HG02763 (cell line): ENCODE measurements around the gene MKLN1.
"Not testable (repeated sequence)": the region's sequence is repeated elsewhere in the genome, so short reads cannot be mapped to it uniquely, and the experiment has no call there.

ENCODE experiments used
- ATAC-seq: cut with Tn5 transposase; IDR thresholded peaks from one replicate; pipeline ENCODE4 v1.9.1; 2021; ENCODE audit warnings: mild to moderate bottlenecking, moderate library complexity; ENCODE audit not compliant: unreplicated experiment

MKLN1 gene

DNA sequence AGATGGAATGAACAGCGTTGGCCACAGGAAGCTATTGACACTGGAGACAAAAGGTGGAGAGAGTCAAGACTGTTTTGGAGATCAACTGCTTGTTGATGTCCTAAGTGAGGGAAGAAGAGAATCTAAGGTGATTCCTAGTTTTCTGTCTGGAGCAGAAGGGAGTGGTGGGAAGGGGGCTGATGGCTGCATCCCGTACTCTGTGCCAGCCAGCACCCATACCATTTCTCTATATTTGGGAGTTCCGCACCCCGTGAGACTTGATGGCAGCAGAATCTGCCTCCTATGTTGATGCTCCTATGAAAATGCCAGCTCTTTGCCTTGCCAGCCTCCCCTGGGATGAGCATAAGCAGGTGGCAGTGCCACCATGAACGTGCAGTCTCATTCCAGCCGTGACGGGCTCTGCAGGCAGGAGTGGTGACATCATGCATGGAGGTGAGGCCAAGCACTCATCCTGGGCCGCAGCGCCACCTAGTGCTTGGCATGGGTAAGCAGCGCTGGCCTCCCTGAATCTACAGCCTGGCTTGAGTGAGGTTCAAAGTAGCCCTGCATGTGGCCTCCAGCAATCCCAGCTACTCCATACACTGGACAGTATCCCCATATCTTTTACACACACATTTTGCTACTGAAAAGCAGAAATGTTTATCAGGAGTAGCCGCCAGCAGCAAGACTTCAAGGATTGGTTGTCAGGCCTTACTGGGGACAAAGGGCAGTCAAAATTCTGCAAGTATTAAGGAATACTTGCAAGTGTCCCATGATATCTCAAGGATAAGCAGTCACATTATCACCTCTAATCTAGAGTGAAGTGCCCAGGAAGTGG, 185.8 kb downstream of the MKLN1 start:
- peak; percentile 89 for ATAC-seq

DNA sequence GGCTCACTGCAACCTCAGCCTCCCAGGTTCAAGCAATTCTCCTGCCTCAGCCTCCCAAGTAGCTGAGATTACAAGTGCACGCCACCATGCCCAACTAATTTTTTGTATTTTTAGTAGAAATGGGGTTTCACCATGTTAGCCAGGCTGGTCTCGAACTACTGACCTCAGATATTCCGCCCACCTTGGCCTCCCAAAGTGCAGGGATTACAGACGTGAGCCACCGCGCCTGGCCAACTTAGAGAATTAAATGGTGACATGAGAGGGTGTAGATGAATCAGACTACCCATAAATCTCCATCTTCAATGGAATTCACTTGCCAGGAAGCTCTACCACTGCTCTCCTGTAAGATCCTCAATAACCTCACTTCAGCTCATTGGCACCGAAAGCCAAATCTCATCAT, 187.8 kb downstream of the MKLN1 start:
- ATAC-seq = not testable (repeated sequence)

DNA sequence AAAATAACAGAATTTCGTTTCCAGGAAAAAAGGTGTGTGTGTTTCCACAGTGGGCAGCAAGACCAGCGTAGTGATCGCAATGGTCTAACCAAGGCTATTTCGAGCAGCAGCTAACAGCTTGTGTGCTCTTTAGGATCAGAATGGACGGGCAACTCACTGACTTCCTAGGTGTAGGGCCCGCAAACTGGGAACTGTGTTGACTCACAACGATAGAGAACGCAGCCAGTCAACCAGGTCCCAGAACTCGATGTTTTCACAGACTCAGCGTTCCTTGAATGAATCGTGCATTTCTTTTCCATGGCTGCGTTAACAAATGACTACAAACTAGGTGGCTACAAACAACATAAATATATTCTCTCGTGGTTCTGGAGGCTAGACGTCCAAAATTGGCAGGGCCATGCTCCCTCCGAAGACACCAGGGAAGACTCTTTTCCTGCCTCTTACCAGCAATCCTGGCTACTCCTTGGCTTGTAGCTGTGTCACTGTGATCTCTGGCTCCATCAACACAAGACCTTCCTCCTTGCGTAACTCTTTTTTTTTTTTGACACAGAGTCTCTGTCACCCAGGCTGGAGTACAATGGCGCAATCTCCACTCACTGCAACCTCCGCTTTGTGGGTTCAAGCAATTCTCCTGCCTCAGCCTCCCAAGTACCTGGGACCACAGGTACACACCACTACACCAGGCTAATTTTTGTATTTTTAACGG, 189.7 kb downstream of the MKLN1 start:
- no peak for ATAC-seq

DNA sequence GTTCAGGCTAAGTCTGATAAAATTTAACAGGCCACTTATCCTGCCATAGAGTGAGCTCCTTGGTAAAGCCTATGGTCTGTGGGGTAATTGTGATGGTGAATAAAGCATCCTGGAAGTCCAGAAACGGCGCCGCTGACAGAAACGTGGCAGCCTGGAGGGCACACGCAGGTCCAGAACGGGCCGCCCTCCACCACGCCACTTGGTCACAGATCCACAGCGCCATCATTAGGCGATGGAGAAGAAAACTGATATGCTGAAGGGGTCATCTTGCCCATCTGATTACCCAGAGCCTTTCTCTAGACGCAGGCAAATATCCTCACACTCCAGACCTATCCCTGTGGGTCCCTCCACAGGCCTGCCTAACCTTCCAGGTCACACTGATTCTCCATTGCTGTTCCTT, 190.9 kb downstream of the MKLN1 start:
- ATAC-seq = no peak

DNA sequence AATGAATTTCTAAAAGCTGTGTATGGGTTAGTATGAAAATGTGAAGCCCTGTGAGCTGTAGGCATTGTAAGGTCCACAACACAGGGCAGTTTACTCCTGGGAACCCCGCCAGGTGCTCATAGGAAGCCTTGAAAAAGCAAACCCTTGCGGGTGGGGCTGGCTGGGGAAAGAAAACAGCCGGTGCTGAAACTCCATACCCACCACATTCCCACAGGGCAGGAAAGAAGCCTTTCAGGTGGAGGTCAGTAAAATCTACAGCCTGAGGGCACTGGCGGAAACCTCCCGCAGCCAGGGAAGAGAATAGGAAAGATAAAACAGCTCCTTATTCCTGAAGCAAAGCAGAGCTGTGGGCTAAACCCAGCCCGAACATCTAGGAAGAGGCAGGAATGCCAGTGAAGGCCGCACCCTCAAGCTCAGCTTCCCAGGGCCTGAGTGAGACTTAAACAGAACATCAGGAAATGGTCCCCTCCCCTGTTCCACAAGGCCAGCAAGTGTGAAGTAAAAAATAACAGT, 194.0 kb downstream of the MKLN1 start:
- no peak for ATAC-seq

DNA sequence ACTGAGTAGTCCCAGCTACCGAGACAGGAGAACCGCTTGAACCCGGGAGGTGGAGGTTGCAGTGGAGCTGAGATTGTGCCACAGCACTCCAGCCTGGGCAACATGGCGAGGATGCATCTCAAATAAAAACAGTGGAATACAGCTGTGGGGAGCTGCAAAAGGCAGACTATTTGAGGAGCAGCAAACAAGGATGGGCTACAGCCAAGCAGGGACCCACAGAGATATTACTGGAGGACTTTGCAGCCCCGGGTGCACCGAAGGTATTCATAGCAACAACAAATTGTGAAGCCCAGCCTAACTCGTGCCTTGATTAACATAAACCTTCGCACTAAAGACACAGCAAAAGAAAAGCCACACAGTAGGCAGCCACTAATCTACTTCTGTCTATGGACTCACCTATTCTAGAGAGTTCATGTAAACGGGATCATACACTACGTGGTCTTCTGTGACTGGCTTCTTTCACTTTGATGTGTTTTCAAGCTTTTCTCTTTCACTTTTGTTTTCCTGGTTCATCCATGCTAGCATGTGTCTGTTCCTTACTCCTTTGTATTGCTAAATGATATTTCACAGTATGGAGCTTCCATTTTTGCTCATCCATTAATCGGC, 194.8 kb downstream of the MKLN1 start:
- no peak for ATAC-seq

DNA sequence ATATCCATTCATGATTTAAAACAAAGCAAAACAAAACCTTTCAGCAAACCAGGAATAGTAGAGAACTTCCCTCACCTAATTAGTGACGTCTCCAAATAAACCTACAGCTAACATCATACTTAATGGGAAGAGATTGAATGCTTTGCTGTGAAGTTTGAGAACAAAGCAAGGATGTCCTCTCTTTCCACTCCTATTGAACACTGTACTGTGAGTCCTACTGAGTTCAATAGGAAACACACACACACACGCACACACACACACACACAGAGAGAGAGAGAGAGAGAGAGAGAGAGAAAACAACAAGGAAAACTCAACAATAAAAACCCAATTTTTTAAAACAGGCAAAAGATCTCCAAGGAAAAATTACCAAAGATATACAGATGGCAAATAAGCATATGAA, 196.4 kb downstream of the MKLN1 start:
- ATAC-seq = no peak

DNA sequence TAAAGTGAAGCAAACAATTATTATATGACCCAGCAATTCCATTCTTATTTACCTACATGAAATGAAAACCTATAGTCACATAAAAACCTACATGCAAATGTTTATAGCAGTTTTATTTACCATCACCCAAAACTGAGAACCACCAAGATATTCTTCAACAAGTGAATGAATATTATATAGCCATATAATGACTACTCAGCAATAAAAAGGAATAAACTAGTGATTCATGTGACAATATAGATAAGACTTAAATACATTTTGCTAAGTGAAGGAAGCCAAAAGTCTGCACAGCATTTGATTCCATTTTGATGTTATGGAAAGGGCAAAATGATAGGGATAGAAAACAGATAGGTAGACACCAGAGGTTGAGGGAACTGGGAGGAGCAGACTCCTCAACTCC, 197.0 kb downstream of the MKLN1 start:
- ATAC-seq = no peak

DNA sequence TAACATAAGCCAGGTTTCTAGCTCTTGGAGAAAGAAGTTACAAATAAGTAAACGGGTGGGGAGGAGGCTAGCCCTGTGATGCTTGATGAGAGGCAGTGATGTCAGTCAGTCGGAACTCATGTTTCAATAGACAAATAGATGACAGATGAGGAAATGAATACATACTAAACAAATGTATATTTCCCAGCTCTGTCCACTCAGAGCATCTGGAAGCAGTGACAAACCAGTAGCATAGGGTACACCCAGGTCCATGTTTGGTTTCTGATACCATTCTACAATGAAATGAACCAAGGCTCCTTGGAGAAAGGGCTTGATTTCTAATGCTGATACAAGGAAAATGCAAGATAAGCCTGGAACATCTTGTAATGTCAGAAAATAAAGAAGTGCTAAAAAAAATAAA, 198.1 kb downstream of the MKLN1 start:
- no peak for ATAC-seq

DNA sequence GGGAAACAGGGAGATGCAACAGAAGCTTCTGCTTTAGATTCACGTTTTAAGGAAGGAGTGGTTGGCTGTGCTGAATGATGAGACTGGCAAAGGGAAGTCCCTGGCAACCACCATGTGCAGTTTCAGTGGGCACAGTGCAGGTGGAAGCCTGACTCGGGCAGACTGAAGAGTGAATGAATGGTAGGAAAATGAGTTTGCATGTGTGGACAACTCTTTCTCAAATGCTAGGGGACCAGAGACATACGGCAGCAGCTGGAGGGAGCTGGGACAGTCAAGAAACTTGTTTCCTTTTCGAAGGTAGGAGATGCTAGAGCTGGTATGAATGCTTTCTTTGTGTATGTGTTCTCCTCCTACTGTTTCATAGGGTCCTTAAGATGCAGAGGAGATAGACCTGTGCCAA, 199.8 kb downstream of the MKLN1 start:
- no peak for ATAC-seq

DNA sequence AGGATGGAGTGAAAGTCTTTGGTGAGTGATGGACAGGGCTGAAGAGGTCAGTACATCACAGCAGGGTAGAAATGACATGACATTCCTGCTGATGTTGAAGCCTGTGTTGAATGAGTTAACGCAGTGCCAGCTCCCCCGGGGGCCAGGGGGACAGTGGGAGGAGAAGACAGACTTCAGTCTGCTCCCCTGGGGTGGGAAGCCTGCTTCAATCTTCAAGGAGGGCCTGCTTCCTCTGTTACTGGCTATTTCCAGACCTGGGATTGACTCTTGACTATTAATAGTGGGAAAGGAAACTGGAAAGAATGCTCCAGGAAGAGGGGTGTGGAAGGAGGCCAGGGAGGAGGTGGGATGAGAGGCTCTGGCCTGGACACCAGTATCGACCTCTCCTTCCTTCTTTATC, 201.5 kb downstream of the MKLN1 start:
- no peak for ATAC-seq

DNA sequence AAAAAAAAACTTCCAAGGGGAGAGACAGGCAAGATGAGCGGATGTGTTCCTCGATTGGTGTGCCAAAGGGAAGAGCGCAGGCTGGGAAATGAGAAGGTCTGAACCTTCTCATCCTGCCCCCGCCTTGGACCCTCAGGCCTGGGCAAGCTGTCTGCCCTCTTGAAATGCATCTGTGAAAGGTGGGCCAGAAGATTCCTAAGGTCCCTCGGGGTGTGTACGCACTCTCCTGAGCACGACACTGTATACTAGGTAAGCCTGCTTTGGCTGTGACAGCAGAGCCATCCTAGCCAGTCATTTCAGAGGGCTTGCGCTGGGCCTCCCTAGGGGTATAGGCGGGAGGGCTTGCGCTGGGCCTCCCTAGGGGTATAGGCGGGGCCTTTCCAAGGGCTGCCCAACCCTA, 201.9 kb downstream of the MKLN1 start:
- no peak for ATAC-seq

DNA sequence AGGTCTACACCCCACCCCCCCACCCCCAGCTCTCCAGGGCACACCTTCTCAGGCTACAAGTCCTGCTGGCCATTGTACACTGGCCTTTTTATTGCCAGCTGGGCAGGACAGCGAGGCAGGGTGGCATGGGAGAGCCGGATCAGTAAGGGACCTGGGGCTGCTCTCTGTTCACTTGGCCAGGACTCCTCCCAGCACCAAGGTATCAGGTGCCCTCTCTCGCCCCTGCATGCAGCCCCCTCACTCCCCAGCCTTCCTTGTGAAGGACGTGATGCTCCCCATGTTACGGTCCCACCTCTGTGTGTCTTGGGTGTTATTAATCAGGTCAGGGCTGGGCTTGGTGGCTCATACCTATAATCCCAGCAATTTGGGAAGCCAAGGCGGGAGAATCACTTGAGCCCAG, 202.5 kb downstream of the MKLN1 start:
- no peak for ATAC-seq

DNA sequence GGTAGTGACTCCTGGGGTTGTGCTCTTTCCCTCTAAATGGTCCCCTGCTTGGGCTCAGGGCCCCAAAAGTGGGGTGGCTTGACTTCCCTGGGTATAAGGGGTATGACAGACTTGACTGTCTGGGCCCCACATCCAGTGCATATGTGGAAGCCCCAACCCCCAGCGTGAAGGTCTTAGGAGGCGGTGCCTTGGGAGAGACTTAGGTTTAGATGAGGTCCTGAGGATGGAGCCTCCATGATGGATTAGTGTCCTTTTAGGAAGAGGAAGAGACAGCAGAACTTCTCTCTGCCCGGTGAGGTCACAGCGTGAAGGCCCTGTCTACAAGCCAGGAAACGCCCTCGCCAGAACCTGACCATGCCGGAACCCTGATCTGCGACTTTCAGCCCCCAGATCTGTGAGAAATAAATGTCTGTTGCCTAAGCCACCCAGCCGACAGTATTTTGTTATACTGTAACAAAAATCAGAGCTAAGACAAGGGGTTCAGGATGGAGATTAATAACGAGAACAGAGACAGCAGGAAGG, 205.0 kb downstream of the MKLN1 start:
- no peak for ATAC-seq

DNA sequence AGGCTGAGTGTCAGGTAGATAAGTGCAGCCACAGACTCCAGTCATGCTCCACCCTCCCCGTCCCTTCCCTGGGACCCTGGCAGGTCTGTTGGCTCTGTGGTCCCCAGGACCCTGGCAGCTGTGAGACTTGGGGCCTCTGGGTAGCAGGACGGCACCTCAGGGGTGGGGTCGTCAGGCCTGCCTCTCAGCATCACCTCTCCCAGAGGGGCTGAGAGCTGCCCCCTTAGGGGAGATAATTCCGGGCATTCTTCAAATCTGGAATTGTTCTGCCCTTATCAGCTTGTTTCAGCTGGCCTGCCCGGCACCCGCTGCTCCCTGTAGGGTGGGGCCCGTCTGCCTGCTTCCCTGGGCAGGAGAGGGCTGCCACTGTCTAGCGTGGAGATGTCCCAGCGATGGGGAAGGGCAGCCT, 205.5 kb downstream of the MKLN1 start:
- ATAC-seq = no peak

DNA sequence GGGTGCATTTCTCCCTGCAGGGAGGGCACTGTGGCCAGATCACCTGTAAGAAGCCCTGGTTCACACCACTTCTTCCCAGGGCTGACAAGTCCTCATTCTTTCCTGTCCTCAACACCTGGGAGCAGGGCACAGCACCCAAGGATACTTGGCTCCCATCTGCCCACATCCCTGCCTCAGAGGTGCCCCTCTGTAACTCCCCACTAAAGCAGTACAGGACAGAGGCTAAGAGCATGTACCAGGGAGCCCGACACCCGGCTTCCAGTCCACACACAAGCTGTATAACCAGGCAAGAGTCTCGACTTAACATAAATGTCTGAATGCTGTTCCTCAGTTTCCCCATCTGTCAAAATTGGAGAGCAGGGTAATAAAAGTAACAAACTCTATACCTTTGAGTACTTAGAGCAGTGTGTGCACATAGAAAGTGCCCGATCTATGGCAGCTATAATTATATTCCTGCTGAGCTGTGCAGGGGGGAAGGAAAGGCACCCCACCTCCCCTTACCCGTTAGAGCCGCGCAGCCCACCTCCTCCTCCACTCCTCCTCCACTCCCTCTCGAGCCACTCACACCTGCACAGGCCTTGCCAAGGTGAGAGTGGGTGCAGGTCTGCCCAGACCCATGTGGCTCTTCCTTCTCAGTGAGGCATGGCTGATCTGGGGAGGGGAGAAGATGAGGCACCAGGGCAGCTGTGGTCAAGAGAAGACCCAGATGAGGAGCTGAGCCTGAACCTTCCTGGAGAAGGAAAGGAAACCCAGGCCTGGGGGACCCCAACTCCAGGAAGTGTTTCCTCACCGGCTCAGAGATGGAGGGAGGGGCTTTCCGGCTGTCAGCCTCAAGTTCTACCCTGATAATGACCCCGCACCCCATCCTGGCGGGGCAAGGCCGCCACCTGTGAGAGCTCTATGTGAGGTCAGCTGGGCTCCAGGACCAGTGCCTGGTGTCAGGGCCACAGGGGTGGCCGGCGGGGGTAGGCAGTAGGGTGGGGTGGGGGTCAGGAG, 206.2 kb downstream of the MKLN1 start:
- ATAC-seq = no peak

DNA sequence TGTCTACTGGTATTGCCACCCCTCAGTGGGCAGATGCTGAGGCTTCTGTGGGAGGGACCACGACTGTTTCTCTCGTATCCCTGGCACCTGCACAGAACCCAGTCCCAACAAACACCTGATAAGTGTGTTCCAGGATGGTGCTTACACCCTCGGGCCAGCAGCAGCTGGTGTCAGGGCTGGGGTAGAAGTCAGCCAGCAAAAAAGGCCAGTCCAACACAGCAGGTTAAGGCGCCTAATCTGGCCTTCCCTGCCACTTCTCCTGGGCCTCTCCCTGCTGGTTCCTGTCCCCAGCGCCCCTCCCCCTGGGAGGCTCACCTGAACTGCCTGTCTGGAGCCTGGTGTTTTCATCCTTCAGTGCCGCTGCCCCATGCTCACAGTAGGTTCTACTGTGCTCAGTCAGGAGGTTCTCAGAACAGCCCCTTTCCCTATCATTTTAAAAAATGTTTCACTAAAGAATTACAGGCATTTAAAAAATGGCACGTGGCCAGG, 208.7 kb downstream of the MKLN1 start:
- ATAC-seq = no peak

DNA sequence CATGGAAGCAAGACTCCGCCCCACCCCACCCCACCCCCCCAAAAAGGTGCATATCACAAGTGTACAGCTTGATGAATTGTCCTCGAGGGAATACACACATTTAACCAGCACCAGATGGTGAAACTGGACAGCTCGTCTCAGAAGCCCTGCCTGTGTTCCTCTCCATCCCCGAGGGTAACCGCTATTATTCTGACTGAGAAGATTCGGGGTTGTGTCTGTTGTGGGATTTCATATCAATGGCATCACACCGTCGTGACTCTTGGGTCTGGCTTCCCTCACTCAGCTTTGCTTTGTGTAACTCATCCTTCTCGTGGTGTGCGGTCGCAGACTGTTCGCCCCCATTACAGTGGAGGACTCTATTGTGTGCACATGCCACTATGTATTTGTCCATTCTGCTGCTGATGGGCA, 209.9 kb downstream of the MKLN1 start:
- ATAC-seq = no peak

DNA sequence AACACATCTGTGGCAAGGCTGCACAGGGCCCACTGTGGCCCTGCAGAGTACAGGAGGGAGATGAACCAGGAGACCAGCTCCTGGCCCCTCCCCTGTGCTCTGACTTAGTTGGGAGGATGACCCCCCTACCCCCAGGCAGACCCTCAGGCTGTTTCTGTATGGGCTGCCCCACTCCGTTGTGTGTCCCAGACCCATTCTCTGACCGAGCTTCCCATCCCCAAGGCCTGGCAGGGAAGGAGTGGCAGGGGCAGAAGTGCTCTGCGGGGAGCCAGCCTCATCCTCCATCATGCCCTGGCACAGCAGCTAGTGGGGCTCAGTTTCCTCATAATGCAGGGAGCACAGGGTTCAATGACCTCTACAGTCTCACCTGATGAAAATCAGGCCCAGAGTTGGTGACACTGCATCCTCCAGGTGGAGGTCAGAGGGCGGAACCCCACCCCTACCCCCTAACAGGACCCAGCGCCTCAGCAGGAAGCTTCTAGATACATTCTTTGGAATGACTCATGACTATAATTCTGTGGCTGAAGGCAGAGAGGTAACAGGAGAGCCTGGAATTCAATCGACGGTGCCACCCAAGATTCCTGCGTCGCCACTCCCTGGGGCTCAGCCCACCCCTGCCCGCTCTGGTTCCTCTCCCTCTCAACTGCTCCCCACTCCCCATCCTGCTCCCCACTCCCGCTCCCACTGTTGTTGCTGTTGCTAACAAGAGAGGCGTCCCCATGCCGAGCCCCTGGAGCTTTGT, 210.6 kb downstream of the MKLN1 start:
- no peak for ATAC-seq

DNA sequence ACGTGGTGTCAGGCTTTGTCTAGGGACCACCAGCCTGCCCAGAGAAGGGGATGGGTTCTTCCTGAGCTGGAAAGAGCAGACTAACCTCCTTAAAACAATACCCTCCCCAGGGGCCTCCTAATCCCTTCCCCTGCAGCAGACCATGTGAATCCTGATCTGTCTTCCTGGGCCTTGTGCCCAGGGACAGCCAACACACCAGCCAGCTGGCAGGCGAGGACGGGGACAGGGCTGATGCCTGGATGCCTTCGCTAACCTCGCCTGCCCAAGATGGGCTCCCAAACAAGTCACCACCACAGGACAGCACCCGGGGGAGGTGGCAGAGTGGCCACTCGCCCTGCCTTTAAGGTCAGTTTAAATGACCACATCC, 211.1 kb downstream of the MKLN1 start:
- ATAC-seq = no peak
